ENCODE data around the gene MT1H.

GRCh38 chr16:56672761-56673536 lies 3.3 kb downstream of the MT1H start:
- TF ChIP-seq CTCF (IDR thresholded peaks at IDR 0.05) (no peak), EZH2 (IDR thresholded peaks at IDR 0.05; ENCODE audit: borderline replicate concordance, insufficient read depth, low read depth, low read length, poor library complexity, severe bottlenecking) (no peak)

All from B cell (primary cell).